ENCODE measurements around the gene MACROD2. TPM values are rescaled to one million over a fixed set of nuclear protein-coding genes. Genes with fewer than 3 reads are reported as not detected.

Gene MACROD2
- total and polyA plus RNA-seq, 8 donors: 0.78 to 31.3 (median 10.9) TPM; not detected in 1

DNA sequence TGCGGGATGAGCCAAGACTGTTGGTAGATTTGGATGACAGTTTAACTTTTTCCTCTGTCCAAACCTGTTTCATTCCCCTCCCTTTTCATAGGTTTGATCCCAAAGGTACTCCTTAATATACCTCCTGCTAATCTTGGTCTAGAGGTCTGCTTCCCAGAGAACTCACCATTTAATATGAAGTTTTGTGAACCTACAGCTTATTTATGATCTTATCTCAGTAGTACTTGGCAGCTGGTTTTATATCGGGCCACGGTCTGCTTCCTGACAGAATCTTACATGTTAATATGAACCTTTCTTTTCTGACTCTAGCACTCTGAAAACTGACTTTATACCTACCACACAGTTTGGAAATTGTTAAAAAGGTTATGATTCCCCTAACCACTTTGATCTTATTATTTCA, 138.7 kb downstream of the MACROD2 start:
- no peaks in the 10 kb centered on the region for H3K4me1 ChIP-seq
- 77 to 99% (median 95%) methylated on average over 3 of the region's 3 CpGs for WGBS, 5 donors
- H3K27me3 ChIP-seq: no peaks in the 10 kb centered on the region
- DNase-seq: no peak
- no peak overlapping the region for H3K4me3 ChIP-seq
- intact Hi-C loops (cut with DNase I; ENCODE audit: low total_unique reads): no loop called here
- no peak overlapping the region for H3K27ac ChIP-seq
- peaks cover 0 to 25% (median 7%) of the 10 kb centered on the region in 4 donors for H3K9me3 ChIP-seq
- no peaks in the 10 kb centered on the region for H3K36me3 ChIP-seq
- TF ChIP-seq EP300 (IDR thresholded peaks at IDR 0.05): no peak
- no peak for TF ChIP-seq POLR2A (IDR thresholded peaks at IDR 0.05)
- no peak for TF ChIP-seq POLR2AphosphoS5 (IDR thresholded peaks at IDR 0.05)
- TF ChIP-seq, protein P1, sequence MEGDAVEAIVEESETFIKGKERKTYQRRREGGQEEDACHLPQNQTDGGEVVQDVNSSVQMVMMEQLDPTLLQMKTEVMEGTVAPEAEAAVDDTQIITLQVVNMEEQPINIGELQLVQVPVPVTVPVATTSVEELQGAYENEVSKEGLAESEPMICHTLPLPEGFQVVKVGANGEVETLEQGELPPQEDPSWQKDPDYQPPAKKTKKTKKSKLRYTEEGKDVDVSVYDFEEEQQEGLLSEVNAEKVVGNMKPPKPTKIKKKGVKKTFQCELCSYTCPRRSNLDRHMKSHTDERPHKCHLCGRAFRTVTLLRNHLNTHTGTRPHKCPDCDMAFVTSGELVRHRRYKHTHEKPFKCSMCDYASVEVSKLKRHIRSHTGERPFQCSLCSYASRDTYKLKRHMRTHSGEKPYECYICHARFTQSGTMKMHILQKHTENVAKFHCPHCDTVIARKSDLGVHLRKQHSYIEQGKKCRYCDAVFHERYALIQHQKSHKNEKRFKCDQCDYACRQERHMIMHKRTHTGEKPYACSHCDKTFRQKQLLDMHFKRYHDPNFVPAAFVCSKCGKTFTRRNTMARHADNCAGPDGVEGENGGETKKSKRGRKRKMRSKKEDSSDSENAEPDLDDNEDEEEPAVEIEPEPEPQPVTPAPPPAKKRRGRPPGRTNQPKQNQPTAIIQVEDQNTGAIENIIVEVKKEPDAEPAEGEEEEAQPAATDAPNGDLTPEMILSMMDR (IDR thresholded peaks at IDR 0.05): no peak

- intact Hi-C loops (cut with DNase I; ENCODE audit: low total_unique reads): no loop called here
- Histone ChIP-seq H3K9me3 (no peaks in the 10 kb centered on the region), H3K27ac (no peak overlapping the region), H3K36me3 (no peaks in the 10 kb centered on the region), H3K27me3 (no peaks in the 10 kb centered on the region), H3K4me3 (no peak overlapping the region), H3K4me1 (peaks cover 0 to 23% (median 7%) of the 10 kb centered on the region in 4 donors)
- DNase-seq: peak; percentile 47 to 91
- WGBS, 5 donors: 14 to 28% (median 21%) methylated on average over 5 of the region's 5 CpGs
- TF ChIP-seq, protein P1 (IDR thresholded peaks at IDR 0.05): peak in 5 of 7 experiments; percentile 37 to 45 (median 40)
- TF ChIP-seq POLR2AphosphoS5 (IDR thresholded peaks at IDR 0.05): no peak
These were observed 146.9 kb downstream of the MACROD2 start for GRCh38 chr20:14142171-14142570.

DNA sequence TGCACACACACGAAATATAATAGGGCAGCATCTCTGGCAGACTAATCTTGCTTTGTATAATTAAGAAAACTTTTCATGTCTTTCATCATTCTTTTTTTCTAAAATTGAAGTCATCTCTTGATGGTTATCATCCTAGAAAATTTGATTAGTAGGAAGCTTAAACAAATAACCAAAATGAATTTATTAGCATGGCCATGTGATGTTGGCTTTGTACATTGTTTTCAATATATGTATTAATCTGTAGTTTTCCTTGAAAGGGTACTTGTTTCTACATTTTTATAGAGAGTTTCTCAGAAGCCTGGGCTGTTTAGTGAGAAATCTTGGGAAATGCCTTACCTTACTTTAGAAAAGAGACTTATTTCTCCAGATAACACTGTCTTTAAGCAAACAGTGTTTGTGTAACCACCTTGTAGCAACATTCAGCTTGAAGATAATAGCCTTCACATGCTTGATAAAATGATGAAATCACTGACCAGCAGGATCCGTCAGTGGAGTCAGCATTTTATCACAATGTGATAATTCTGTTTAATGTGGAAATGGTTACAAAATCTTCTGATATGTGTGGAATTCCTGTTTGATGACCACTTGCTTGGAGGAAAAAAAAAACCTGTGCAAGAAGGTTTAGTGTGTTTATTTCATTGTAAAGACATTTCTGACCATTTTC, 147.8 kb downstream of the MACROD2 start:
- DNase-seq: peak in 1 of 2 donors; percentile 38
- TF ChIP-seq POLR2AphosphoS5 (IDR thresholded peaks at IDR 0.05) (peak in 2 of 3 donors; percentile 74 to 82), POLR2A (IDR thresholded peaks at IDR 0.05) (no peak), EP300 (IDR thresholded peaks at IDR 0.05) (no peak)
- TF ChIP-seq, protein P1 (IDR thresholded peaks at IDR 0.05): no peak
- Histone ChIP-seq H3K9me3 (no peaks in the 10 kb centered on the region), H3K36me3 (no peaks in the 10 kb centered on the region), H3K27me3 (no peaks in the 10 kb centered on the region), H3K4me1 (peaks cover 0 to 23% (median 7%) of the 10 kb centered on the region in 4 donors), H3K27ac (no peak overlapping the region), H3K4me3 (no peak overlapping the region)
- intact Hi-C loops (cut with DNase I; ENCODE audit: low total_unique reads): no loop called here
- 22 to 43% (median 25%) methylated on average over 2 of the region's 2 CpGs for WGBS, 5 donors

GRCh38 chr20:14148042-14148441, 152.7 kb downstream of the MACROD2 start:
- Histone ChIP-seq H3K36me3 (no peaks in the 10 kb centered on the region), H3K27me3 (no peaks in the 10 kb centered on the region), H3K4me1 (peaks cover 0 to 13% (median 3%) of the 10 kb centered on the region in 4 donors), H3K9me3 (no peaks in the 10 kb centered on the region), H3K27ac (no peak overlapping the region), H3K4me3 (no peak overlapping the region)
- TF ChIP-seq, protein P1 (IDR thresholded peaks at IDR 0.05): no peak
- no peak for TF ChIP-seq EP300 (IDR thresholded peaks at IDR 0.05)
- DNase-seq: no peak
- 15 to 50% (median 34%) methylated on average over 1 of the region's 1 CpG for WGBS, 5 donors
- intact Hi-C loops (cut with DNase I; ENCODE audit: low total_unique reads): no loop called here
